HepG2 (cell line): Measurements from ENCODE around the gene KRT12. TPM values are rescaled to one million over a fixed set of nuclear protein-coding genes. Genes with fewer than 3 reads are reported as not detected.

Source experiments
- FOSL2 ChIP-seq: sonication (generic); formaldehyde crosslinking; IDR thresholded peaks from 2 replicates; pipeline ENCODE4 v1.4.0; 2020; ENCODE audit warnings: missing genetic modification reagents
- FOXK1 ChIP-seq: sonication (generic); formaldehyde crosslinking; IDR thresholded peaks from 2 replicates; pipeline ENCODE4 v1.4.0; 2020; ENCODE audit warnings: low read depth, missing genetic modification reagents, borderline replicate concordance
- FOXK2 ChIP-seq: fragments of 450-650 bp; IDR thresholded peaks from 2 replicates; pipeline ENCODE4 v1.6.1; 2016
- GTF2F1 ChIP-seq: fragments of 150-350 bp; IDR thresholded peaks from 2 replicates; pipeline ENCODE4 v1.6.1; 2014; ENCODE audit warnings: low read length
- HDAC1 ChIP-seq: sonication (generic); formaldehyde crosslinking; IDR thresholded peaks from 2 replicates; pipeline ENCODE4 v1.5.1; 2020; ENCODE audit warnings: mild to moderate bottlenecking, missing genetic modification reagents
- IKZF4 ChIP-seq: sonication (generic); formaldehyde crosslinking; IDR thresholded peaks from 2 replicates; pipeline ENCODE4 v1.5.1; 2020; ENCODE audit warnings: borderline replicate concordance, mild to moderate bottlenecking, low read depth, missing genetic modification reagents; ENCODE audit errors: not compliant biosample characterization
- JUNB ChIP-seq: sonication (generic); formaldehyde crosslinking; IDR thresholded peaks from 2 replicates; pipeline ENCODE4 v1.8.0; 2022; ENCODE audit warnings: missing genetic modification reagents, mild to moderate bottlenecking, borderline replicate concordance
- MATR3 ChIP-seq: sonication (generic); formaldehyde crosslinking; IDR thresholded peaks from 2 replicates; pipeline ENCODE4 v1.4.0; 2020; ENCODE audit warnings: missing genetic modification reagents
- MIER3 ChIP-seq: IDR thresholded peaks from 2 replicates; pipeline ENCODE4 v1.6.1; 2016; ENCODE audit warnings: missing compliant biosample characterization, borderline replicate concordance
- PPARG ChIP-seq: conservative IDR thresholded peaks from 2 replicates; pipeline ENCODE4 v1.6.1; 2016; ENCODE audit warnings: missing biosample characterization, missing genetic modification reagents
- REPIN1 ChIP-seq: sonication (generic); formaldehyde crosslinking; IDR thresholded peaks from 2 replicates; pipeline ENCODE4 v1.8.0; 2022; ENCODE audit warnings: missing genetic modification reagents, low read depth, mild to moderate bottlenecking, borderline replicate concordance
- SALL2 ChIP-seq: sonication (generic); formaldehyde crosslinking; IDR thresholded peaks from 2 replicates; pipeline ENCODE4 v1.8.1; 2023; ENCODE audit warnings: mild to moderate bottlenecking, missing genetic modification reagents, inconsistent platforms
- SIX1 ChIP-seq: sonication (generic); formaldehyde crosslinking; IDR thresholded peaks from 2 replicates; pipeline ENCODE4 v1.4.0; 2020; ENCODE audit warnings: missing genetic modification reagents, borderline replicate concordance
- YEATS2 ChIP-seq: sonication (generic); formaldehyde crosslinking; IDR thresholded peaks from 2 replicates; pipeline ENCODE4 v1.4.0; 2020; ENCODE audit warnings: missing genetic modification reagents, borderline replicate concordance
- ZBTB7B ChIP-seq: sonication (generic); formaldehyde crosslinking; IDR thresholded peaks from 2 replicates; pipeline ENCODE4 v1.4.0; 2020; ENCODE audit warnings: missing genetic modification reagents
- ZC3H13 ChIP-seq: sonication (generic); formaldehyde crosslinking; IDR thresholded peaks from 2 replicates; pipeline ENCODE4 v1.8.1; 2023; ENCODE audit warnings: mild to moderate bottlenecking, missing genetic modification reagents, moderate library complexity
- ZMYM4 ChIP-seq: sonication (generic); formaldehyde crosslinking; IDR thresholded peaks from 2 replicates; pipeline ENCODE4 v1.8.1; 2023; ENCODE audit warnings: mild to moderate bottlenecking, missing genetic modification reagents
- ZNF329 ChIP-seq: sonication (generic); formaldehyde crosslinking; IDR thresholded peaks from 2 replicates; pipeline ENCODE4 v1.9.0; 2021; ENCODE audit warnings: low read depth, mild to moderate bottlenecking, missing genetic modification reagents
- ZNF567 ChIP-seq: sonication (generic); formaldehyde crosslinking; IDR thresholded peaks from 2 replicates; pipeline ENCODE4 v1.8.1; 2023; ENCODE audit warnings: mild to moderate bottlenecking, missing genetic modification reagents, borderline replicate concordance
- ZNF766 ChIP-seq: sonication (generic); formaldehyde crosslinking; IDR thresholded peaks from 2 replicates; pipeline ENCODE4 v1.5.0; 2020; ENCODE audit warnings: missing genetic modification reagents, borderline replicate concordance
- ZNF878 ChIP-seq: sonication (generic); formaldehyde crosslinking; IDR thresholded peaks from 2 replicates; pipeline ENCODE4 v1.8.1; 2023; ENCODE audit warnings: mild to moderate bottlenecking, missing genetic modification reagents, moderate library complexity
- polyA plus RNA-seq, 8 experiments: library from polyadenylated mRNA; depleted of rRNA in 3 of 8; stranded (reverse) in 7 of 8; unstranded in 1 of 8; fragments of >200 nt; fragmentation: Illumina TruSeq in 4 of 8; extraction: Trizol in 4 of 8; gene quantifications; 2 replicates each; pipeline versions ENCODE4 v1.2.1 to v1.2.3, GENCODE V29; 2011 to 2016; ENCODE audit warnings: low read depth in 4 of 8, missing spikeins in 1 of 8, mixed read lengths in 1 of 8; ENCODE audit not compliant: insufficient read depth in 1 of 8
- total RNA-seq, 5 experiments: library from RNA; depleted of rRNA; stranded (reverse); fragments of >200 nt; fragmentation: Illumina TruSeq; extraction: Trizol; gene quantifications; 2 replicates each; pipeline ENCODE4 v1.2.3, GENCODE V29; 2016; ENCODE audit warnings: low read depth in 1 of 5
- TF ChIP-seq, protein P1 (sequence below): IDR thresholded peaks from 2 replicates; pipeline ENCODE4 v1.6.1; 2016; ENCODE audit warnings: low read depth, borderline replicate concordance
- TF ChIP-seq, protein P2 (sequence below): sonication (generic); formaldehyde crosslinking; IDR thresholded peaks from 2 replicates; pipeline ENCODE4 v1.4.0; 2020; ENCODE audit warnings: mild to moderate bottlenecking, missing genetic modification reagents
- TF ChIP-seq, protein P3 (sequence below): sonication (generic); formaldehyde crosslinking; conservative IDR thresholded peaks from 2 replicates; pipeline ENCODE4 v1.4.0; 2020; ENCODE audit warnings: mild to moderate bottlenecking, missing genetic modification reagents, moderate library complexity
- TF ChIP-seq, protein P4 (sequence below): sonication (generic); formaldehyde crosslinking; IDR thresholded peaks from 2 replicates; pipeline ENCODE4 v1.4.0; 2020; ENCODE audit warnings: mild to moderate bottlenecking, missing genetic modification reagents
- TF ChIP-seq, protein P5 (sequence below): sonication (generic); formaldehyde crosslinking; IDR thresholded peaks from 2 replicates; pipeline ENCODE4 v1.5.0; 2020; ENCODE audit warnings: mild to moderate bottlenecking, missing genetic modification reagents, moderate library complexity

The KRT12 gene
- total and polyA plus RNA-seq, 2 of the 13 experiments (the other 11 are each of a cell fraction or from before 2014, with no cell fraction given) = 0.07 to 0.09 TPM

DNA sequence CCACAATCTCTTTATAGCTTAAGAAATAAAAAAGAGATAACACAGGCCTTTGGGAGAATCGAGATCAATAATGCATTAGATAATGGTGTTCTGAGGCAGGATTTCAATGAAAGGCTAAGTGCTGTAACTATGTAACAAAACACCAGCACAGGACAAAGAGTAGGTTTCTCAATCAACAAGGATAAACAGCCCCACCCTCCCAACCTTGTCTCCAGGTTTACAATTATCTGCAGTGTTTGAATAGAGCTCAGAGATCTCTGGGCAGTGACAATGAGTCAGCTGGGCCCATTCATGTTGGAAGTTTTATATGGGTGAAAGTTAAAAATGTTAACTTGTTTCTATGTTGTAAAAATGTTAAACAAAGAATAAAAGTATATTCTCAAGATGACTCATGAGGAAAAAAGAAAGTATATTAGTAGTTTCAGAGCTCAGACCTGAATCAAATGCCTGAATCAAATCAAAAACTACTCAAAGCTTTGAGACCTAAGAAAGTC lies 35.0 kb upstream of the KRT12 start (continued):
- TF ChIP-seq, protein P1, sequence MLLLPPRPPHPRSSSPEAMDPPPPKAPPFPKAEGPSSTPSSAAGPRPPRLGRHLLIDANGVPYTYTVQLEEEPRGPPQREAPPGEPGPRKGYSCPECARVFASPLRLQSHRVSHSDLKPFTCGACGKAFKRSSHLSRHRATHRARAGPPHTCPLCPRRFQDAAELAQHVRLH (CRISPR knock-in tag) = no peak
- TF ChIP-seq SIX1 = peak; percentile 99
- peak; percentile 73; the same call in 1 of the 2 replicates for TF ChIP-seq YEATS2 (CRISPR knock-in tag)
- no peak for TF ChIP-seq SALL2 (CRISPR knock-in tag)
- no peak for TF ChIP-seq IKZF4 (CRISPR knock-in tag)
- TF ChIP-seq PPARG (CRISPR knock-in tag) = peak; percentile 100
- TF ChIP-seq ZNF766 (CRISPR knock-in tag) = no peak
- TF ChIP-seq ZNF329 (CRISPR knock-in tag) = no peak
- TF ChIP-seq, protein P2, sequence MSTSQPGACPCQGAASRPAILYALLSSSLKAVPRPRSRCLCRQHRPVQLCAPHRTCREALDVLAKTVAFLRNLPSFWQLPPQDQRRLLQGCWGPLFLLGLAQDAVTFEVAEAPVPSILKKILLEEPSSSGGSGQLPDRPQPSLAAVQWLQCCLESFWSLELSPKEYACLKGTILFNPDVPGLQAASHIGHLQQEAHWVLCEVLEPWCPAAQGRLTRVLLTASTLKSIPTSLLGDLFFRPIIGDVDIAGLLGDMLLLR (CRISPR knock-in tag) = no peak
- peak; percentile 95; the same call in 1 of the 2 replicates for TF ChIP-seq FOXK1 (CRISPR knock-in tag)
- TF ChIP-seq FOSL2 = peak; percentile 96
- TF ChIP-seq MATR3 (CRISPR knock-in tag) = no peak
- peak; percentile 34; the same call in 1 of the 2 replicates for TF ChIP-seq ZMYM4 (CRISPR knock-in tag)
- TF ChIP-seq REPIN1 (CRISPR knock-in tag) = peak; percentile 48; the same call in 1 of the 2 replicates
- TF ChIP-seq, protein P3, sequence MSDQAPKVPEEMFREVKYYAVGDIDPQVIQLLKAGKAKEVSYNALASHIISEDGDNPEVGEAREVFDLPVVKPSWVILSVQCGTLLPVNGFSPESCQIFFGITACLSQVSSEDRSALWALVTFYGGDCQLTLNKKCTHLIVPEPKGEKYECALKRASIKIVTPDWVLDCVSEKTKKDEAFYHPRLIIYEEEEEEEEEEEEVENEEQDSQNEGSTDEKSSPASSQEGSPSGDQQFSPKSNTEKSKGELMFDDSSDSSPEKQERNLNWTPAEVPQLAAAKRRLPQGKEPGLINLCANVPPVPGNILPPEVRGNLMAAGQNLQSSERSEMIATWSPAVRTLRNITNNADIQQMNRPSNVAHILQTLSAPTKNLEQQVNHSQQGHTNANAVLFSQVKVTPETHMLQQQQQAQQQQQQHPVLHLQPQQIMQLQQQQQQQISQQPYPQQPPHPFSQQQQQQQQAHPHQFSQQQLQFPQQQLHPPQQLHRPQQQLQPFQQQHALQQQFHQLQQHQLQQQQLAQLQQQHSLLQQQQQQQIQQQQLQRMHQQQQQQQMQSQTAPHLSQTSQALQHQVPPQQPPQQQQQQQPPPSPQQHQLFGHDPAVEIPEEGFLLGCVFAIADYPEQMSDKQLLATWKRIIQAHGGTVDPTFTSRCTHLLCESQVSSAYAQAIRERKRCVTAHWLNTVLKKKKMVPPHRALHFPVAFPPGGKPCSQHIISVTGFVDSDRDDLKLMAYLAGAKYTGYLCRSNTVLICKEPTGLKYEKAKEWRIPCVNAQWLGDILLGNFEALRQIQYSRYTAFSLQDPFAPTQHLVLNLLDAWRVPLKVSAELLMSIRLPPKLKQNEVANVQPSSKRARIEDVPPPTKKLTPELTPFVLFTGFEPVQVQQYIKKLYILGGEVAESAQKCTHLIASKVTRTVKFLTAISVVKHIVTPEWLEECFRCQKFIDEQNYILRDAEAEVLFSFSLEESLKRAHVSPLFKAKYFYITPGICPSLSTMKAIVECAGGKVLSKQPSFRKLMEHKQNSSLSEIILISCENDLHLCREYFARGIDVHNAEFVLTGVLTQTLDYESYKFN (CRISPR knock-in tag) = peak; percentile 94
- TF ChIP-seq ZC3H13 (CRISPR knock-in tag) = no peak
- no peak for TF ChIP-seq GTF2F1
- peak; percentile 78; the same call in 1 of the 2 replicates for TF ChIP-seq HDAC1 (CRISPR knock-in tag)
- TF ChIP-seq, protein P4, sequence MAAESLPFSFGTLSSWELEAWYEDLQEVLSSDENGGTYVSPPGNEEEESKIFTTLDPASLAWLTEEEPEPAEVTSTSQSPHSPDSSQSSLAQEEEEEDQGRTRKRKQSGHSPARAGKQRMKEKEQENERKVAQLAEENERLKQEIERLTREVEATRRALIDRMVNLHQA (CRISPR knock-in tag) = no peak
- TF ChIP-seq ZBTB7B = no peak
- TF ChIP-seq, protein P5, sequence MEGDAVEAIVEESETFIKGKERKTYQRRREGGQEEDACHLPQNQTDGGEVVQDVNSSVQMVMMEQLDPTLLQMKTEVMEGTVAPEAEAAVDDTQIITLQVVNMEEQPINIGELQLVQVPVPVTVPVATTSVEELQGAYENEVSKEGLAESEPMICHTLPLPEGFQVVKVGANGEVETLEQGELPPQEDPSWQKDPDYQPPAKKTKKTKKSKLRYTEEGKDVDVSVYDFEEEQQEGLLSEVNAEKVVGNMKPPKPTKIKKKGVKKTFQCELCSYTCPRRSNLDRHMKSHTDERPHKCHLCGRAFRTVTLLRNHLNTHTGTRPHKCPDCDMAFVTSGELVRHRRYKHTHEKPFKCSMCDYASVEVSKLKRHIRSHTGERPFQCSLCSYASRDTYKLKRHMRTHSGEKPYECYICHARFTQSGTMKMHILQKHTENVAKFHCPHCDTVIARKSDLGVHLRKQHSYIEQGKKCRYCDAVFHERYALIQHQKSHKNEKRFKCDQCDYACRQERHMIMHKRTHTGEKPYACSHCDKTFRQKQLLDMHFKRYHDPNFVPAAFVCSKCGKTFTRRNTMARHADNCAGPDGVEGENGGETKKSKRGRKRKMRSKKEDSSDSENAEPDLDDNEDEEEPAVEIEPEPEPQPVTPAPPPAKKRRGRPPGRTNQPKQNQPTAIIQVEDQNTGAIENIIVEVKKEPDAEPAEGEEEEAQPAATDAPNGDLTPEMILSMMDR (CRISPR knock-in tag) = no peak
- peak; percentile 83; the same call in 1 of the 2 replicates for TF ChIP-seq JUNB (CRISPR knock-in tag)
- TF ChIP-seq FOXK2 = peak; percentile 95
- peak; percentile 93 for TF ChIP-seq MIER3 (CRISPR knock-in tag)
- TF ChIP-seq ZNF878 (CRISPR knock-in tag) = peak; percentile 75; the same call in 1 of the 2 replicates
- TF ChIP-seq ZNF567 (CRISPR knock-in tag) = no peak
